Ishikawa (cell line): Measurements from ENCODE around the gene GNAL.

Source experiments
- CEBPB ChIP-seq: IDR thresholded peaks from 2 replicates; pipeline ENCODE4 v1.6.1; 2012
- CREB1 ChIP-seq: IDR thresholded peaks from 2 replicates; pipeline ENCODE4 v1.6.1; 2012; ENCODE audit warnings: low read depth
- EP300 ChIP-seq: IDR thresholded peaks from 2 replicates; pipeline ENCODE4 v1.6.1; 2012; ENCODE audit warnings: borderline replicate concordance
- NFIC ChIP-seq: IDR thresholded peaks from 2 replicates; pipeline ENCODE4 v1.6.1; 2012
- TAF1 ChIP-seq: IDR thresholded peaks from 2 replicates; pipeline ENCODE4 v1.6.1; 2012; ENCODE audit warnings: low read depth, mild to moderate bottlenecking
- USF1 ChIP-seq: IDR thresholded peaks from 2 replicates; pipeline ENCODE4 v1.6.1; 2012
- YY1 ChIP-seq: IDR thresholded peaks from 2 replicates; pipeline ENCODE4 v1.6.1; 2012; ENCODE audit warnings: low read depth

GRCh38 chr18:11874676-11875075, 185.6 kb downstream of the GNAL start:
- no peak for TF ChIP-seq CREB1
- no peak for TF ChIP-seq TAF1
- TF ChIP-seq CEBPB: no peak
- no peak for TF ChIP-seq NFIC
- no peak for TF ChIP-seq EP300
- TF ChIP-seq YY1: no peak
- no peak for TF ChIP-seq USF1
